ENCODE measurements around the gene RAPGEF5.

RAPGEF5 gene

DNA sequence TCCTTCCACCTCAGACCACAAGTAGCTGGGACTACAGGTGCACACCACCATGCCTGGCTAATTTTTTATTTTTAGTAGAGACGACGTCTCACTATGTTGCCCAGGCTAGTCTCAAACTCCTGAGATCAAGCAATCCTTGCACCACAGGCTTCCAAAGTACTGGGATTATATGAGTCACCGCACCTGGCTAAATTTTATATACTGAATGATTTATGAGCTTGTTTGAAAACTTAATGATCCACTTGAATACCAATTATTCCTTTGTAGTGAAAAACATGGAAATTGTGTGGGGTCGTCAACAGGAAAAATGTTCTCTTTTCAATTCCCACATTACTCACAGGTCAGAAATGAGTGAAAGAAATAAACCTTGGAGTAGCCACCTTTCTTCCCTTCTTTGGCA is 31.3 kb downstream of the RAPGEF5 start:
- no peak overlapping the region for H3K4me3 ChIP-seq (replicated peaks; ENCODE audit: insufficient read depth, low read length)
- TF ChIP-seq, protein P1, sequence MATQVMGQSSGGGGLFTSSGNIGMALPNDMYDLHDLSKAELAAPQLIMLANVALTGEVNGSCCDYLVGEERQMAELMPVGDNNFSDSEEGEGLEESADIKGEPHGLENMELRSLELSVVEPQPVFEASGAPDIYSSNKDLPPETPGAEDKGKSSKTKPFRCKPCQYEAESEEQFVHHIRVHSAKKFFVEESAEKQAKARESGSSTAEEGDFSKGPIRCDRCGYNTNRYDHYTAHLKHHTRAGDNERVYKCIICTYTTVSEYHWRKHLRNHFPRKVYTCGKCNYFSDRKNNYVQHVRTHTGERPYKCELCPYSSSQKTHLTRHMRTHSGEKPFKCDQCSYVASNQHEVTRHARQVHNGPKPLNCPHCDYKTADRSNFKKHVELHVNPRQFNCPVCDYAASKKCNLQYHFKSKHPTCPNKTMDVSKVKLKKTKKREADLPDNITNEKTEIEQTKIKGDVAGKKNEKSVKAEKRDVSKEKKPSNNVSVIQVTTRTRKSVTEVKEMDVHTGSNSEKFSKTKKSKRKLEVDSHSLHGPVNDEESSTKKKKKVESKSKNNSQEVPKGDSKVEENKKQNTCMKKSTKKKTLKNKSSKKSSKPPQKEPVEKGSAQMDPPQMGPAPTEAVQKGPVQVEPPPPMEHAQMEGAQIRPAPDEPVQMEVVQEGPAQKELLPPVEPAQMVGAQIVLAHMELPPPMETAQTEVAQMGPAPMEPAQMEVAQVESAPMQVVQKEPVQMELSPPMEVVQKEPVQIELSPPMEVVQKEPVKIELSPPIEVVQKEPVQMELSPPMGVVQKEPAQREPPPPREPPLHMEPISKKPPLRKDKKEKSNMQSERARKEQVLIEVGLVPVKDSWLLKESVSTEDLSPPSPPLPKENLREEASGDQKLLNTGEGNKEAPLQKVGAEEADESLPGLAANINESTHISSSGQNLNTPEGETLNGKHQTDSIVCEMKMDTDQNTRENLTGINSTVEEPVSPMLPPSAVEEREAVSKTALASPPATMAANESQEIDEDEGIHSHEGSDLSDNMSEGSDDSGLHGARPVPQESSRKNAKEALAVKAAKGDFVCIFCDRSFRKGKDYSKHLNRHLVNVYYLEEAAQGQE (IDR thresholded peaks at IDR 0.05; ENCODE audit: insufficient replicate concordance, low read depth): no peak
- TF ChIP-seq SPI1 (IDR thresholded peaks at IDR 0.05; ENCODE audit: borderline replicate concordance, low read depth) (no peak), GABPA (IDR thresholded peaks at IDR 0.05; ENCODE audit: low read depth) (no peak), POLR2AphosphoS5 (IDR thresholded peaks at IDR 0.05; ENCODE audit: low read depth) (no peak)
- TF ChIP-seq, protein P2, sequence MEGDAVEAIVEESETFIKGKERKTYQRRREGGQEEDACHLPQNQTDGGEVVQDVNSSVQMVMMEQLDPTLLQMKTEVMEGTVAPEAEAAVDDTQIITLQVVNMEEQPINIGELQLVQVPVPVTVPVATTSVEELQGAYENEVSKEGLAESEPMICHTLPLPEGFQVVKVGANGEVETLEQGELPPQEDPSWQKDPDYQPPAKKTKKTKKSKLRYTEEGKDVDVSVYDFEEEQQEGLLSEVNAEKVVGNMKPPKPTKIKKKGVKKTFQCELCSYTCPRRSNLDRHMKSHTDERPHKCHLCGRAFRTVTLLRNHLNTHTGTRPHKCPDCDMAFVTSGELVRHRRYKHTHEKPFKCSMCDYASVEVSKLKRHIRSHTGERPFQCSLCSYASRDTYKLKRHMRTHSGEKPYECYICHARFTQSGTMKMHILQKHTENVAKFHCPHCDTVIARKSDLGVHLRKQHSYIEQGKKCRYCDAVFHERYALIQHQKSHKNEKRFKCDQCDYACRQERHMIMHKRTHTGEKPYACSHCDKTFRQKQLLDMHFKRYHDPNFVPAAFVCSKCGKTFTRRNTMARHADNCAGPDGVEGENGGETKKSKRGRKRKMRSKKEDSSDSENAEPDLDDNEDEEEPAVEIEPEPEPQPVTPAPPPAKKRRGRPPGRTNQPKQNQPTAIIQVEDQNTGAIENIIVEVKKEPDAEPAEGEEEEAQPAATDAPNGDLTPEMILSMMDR (IDR thresholded peaks at IDR 0.05; ENCODE audit: insufficient read depth, low read length): no peak
- no peak overlapping the region for H3K27ac ChIP-seq (replicated peaks)
- DNase-seq (ENCODE audit: low read depth in 1 of 2, low spot score in 1 of 2): no peak
- no peaks in the 10 kb centered on the region for H3K27me3 ChIP-seq (ENCODE audit: insufficient read depth, poor library complexity, severe bottlenecking)

DNA sequence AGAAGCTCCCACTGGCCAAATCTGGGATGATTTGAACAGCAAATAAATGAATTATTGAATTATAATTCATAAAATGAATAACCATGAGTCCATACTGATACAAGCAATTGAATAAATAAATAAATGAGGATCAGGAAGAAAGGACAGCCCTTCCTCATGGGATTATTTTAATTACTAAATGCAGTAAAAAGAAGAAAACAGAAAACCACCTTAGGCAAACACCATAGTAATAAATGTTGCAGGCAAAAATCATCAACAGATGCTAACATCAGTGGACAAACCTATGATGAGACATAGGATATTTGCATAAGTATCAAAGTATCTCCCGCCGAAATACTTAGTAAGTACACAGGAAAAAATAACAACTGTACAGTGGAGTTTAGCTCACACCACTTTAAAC is 33.2 kb downstream of the RAPGEF5 start:
- no peaks in the 10 kb centered on the region for H3K27me3 ChIP-seq (ENCODE audit: insufficient read depth, poor library complexity, severe bottlenecking)
- DNase-seq (ENCODE audit: low read depth in 1 of 2, low spot score in 1 of 2): no peak
- H3K27ac ChIP-seq (replicated peaks): no peak overlapping the region
- TF ChIP-seq, protein P1 (IDR thresholded peaks at IDR 0.05; ENCODE audit: insufficient replicate concordance, low read depth): no peak
- TF ChIP-seq POLR2AphosphoS5 (IDR thresholded peaks at IDR 0.05; ENCODE audit: low read depth): no peak
- TF ChIP-seq, protein P2 (IDR thresholded peaks at IDR 0.05; ENCODE audit: insufficient read depth, low read length): no peak
- no peak for TF ChIP-seq GABPA (IDR thresholded peaks at IDR 0.05; ENCODE audit: low read depth)
- no peak for TF ChIP-seq SPI1 (IDR thresholded peaks at IDR 0.05; ENCODE audit: borderline replicate concordance, low read depth)
- no peak overlapping the region for H3K4me3 ChIP-seq (replicated peaks; ENCODE audit: insufficient read depth, low read length)

DNA sequence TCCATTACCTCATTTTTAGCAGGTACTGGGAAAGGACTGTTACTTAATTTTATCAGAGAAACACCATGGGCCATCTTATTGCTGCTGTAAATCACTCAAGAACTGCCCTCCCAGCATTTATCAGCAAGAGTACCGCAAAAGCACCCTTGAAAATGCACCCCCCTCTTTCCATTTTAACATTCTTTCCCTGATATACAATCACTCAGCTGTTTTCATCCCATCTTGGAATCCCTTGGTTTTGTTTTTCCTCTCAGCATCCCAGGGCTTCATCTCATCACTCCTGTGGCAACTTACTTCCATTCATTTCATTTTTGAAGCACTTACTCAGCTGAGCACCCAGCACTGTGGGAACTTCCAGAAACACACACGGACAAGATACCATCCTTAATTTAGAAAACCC is 36.5 kb downstream of the RAPGEF5 start:
- TF ChIP-seq SPI1 (IDR thresholded peaks at IDR 0.05; ENCODE audit: borderline replicate concordance, low read depth) (no peak), POLR2AphosphoS5 (IDR thresholded peaks at IDR 0.05; ENCODE audit: low read depth) (no peak), GABPA (IDR thresholded peaks at IDR 0.05; ENCODE audit: low read depth) (no peak)
- TF ChIP-seq, protein P1 (IDR thresholded peaks at IDR 0.05; ENCODE audit: insufficient replicate concordance, low read depth): no peak
- TF ChIP-seq, protein P2 (IDR thresholded peaks at IDR 0.05; ENCODE audit: insufficient read depth, low read length): no peak
- Histone ChIP-seq H3K27me3 (ENCODE audit: insufficient read depth, poor library complexity, severe bottlenecking) (no peaks in the 10 kb centered on the region), H3K27ac (replicated peaks) (no peak overlapping the region), H3K4me3 (replicated peaks; ENCODE audit: insufficient read depth, low read length) (no peak overlapping the region)
- no peak for DNase-seq (ENCODE audit: low read depth in 1 of 2, low spot score in 1 of 2)

Data from HL-60 (cell line).